Spleen (tissue), 11 donors: Measurements from ENCODE around the gene FOXP1. TPM values are rescaled to one million over a fixed set of nuclear protein-coding genes. Genes with fewer than 3 reads are reported as not detected.

ENCODE experiments used
- DNase-seq: peaks from one replicate; pipeline ENCODE4 v3.0.0-alpha.2; 2020
- H3K27ac ChIP-seq, 8 donors: fragments of 200-600 bp; sonication (generic) in 7 of 8; 1 replicate in 4 of 8; 2 replicates in 4 of 8; pipeline versions ENCODE4 v1.5.0 to v1.8.0; 2016 to 2021; ENCODE audit warnings: inconsistent platforms in 4 of 8, mild to moderate bottlenecking in 4 of 8, moderate library complexity in 1 of 8
- H3K27me3 ChIP-seq, 7 donors: fragments of 200-600 bp; sonication (generic) in 6 of 7; replicated peaks in 1 of 7; 1 replicate in 4 of 7; 2 replicates in 3 of 7; pipeline versions ENCODE4 v1.5.0 to v1.8.0; 2016 to 2021; ENCODE audit warnings: inconsistent platforms in 3 of 7, mild to moderate bottlenecking in 1 of 7
- H3K36me3 ChIP-seq, 6 donors: fragments of 200-600 bp; sonication (generic) in 5 of 6; 1 replicate in 4 of 6; 2 replicates in 2 of 6; pipeline versions ENCODE4 v1.5.0 to v1.8.0; 2016 to 2021; ENCODE audit warnings: inconsistent platforms in 2 of 6
- H3K4me1 ChIP-seq, 6 donors: fragments of 200-600 bp; sonication (generic) in 5 of 6; 1 replicate in 3 of 6; 2 replicates in 3 of 6; pipeline versions ENCODE4 v1.5.0 to v1.8.0; 2016 to 2021; ENCODE audit warnings: inconsistent platforms in 3 of 6
- H3K4me3 ChIP-seq, 8 donors: fragments of 200-600 bp; sonication (generic) in 7 of 8; 1 replicate in 4 of 8; 2 replicates in 4 of 8; pipeline versions ENCODE4 v1.5.0 to v1.8.0; 2016 to 2021; ENCODE audit warnings: inconsistent platforms in 4 of 8, mild to moderate bottlenecking in 4 of 8, moderate library complexity in 2 of 8
- H3K9me3 ChIP-seq, 8 donors: fragments of 200-600 bp; sonication (generic) in 7 of 8; 1 replicate in 4 of 8; 2 replicates in 4 of 8; pipeline versions ENCODE4 v1.5.0 to v1.8.0; 2016 to 2021; ENCODE audit warnings: inconsistent platforms in 4 of 8
- POLR2A ChIP-seq, 3 donors: fragments of 450-650 bp; IDR thresholded peaks; one replicate each; pipeline ENCODE4 v1.5.1; 2017; ENCODE audit warnings: antibody characterized with exemption in 3 of 3, mild to moderate bottlenecking in 1 of 3
- POLR2AphosphoS5 ChIP-seq, 3 donors: sonication (generic); formaldehyde crosslinking; IDR thresholded peaks; one replicate each; pipeline ENCODE4 v1.5.1; 2017; ENCODE audit warnings: antibody characterized with exemption in 3 of 3
- WGBS, 5 donors: extraction: QIAGEN DNeasy Blood & Tissue Kit in 3 of 5; methylation state at CpG; one replicate each; pipeline versions ENCODE4 v1.1.5 to v1.1.7; 2013 to 2018; 5-methylcytosine and 5-hydroxymethylcytosine counted together
- intact Hi-C: fragments of 100-400 bp; cut with DNase I; formaldehyde crosslinking; loops from one replicate; pipeline ENCODE4 v1.15.0; 2023; ENCODE audit warnings: low total_unique reads
- polyA plus RNA-seq, 3 donors: library from polyadenylated mRNA; stranded (reverse); fragments of 200-250 nt; gene quantifications; one replicate each; pipeline ENCODE4 v1.2.1, GENCODE V29; 2013
- total RNA-seq, 7 donors: library from RNA; depleted of rRNA in 3 of 7; stranded (reverse); fragments of >200 nt in 3 of 7; fragmentation: NEBNext Ultra II Directional in 4 of 7; extraction: Animal tissue kit (Norgen Biotek cat#: 25700) in 4 of 7; gene quantifications; one replicate each; pipeline versions ENCODE4 v1.1.0 to v1.2.1, GENCODE V29; 2016 to 2021
- TF ChIP-seq, protein P1 (sequence below), 11 experiments: fragments of 200-600 bp in 7 of 11; fragments of 450-650 bp in 4 of 11; sonication (generic) in 4 of 11; IDR thresholded peaks in 8 of 11; conservative IDR thresholded peaks in 3 of 11; 1 replicate in 7 of 11; 2 replicates in 4 of 11; pipeline versions ENCODE4 v1.4.0 to v1.8.0; 2016 to 2021; ENCODE audit warnings: antibody characterized with exemption in 11 of 11, inconsistent platforms in 4 of 11, mild to moderate bottlenecking in 1 of 11
- donor health status: healthy with polysubstance abuse.
- donor health status: DM: no; HTN: no; CAD: no; lungs with moderate emphysema.
- donor health status: DM: no; HTN: no; CAD: no.
- donor health status: Bipolar disorder and iron deficiency.
- donor health status: healthy.
- donor health status: DM: no; HTN: no; CAD: no.
- donor health status: DM: yes; HTN: yes; CAD: no.

Gene FOXP1
- total and polyA plus RNA-seq, 10 donors, result 11.1 to 202 (median 153) TPM

DNA sequence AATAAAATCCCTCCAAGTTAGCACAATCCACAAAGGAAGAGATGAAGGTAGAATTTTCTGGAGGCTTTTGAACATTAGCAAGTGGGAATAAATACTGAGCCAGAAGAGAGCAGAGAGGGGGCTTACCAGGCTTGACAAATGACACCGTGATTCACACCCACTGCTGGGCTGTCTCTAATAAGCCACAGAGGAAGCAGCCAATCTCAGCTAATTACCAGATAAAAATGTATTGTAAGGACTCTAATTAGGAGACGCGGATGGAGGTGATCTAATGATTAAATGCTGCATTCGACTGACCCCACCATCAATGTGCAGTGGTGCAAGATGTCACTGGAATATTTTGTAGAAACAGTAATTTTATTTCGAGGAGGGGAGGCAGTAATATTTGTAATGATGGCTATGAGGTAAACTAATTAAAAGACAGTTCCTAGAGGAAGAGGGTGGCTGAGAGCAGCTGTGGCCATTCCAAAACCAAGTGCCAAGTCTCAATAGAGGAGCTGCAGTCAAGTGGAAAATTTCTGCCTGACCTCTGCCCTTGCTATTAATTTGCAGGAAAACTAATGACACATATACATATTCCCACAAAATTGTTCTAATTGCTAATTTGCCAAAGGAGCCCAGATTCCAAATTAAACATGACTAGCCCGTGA is 602.2 kb downstream of the FOXP1 start:
- 69 to 86% (median 78%) methylated on average over 6 of the region's 6 CpGs for WGBS, 5 donors
- no peaks in the 10 kb centered on the region for H3K27me3 ChIP-seq
- peak overlapping the region in 7 of 8 donors; percentile 66 to 81 (median 78) for H3K27ac ChIP-seq
- no peak for DNase-seq
- peaks cover 15 to 46% (median 26%) of the 10 kb centered on the region in 6 donors for H3K4me1 ChIP-seq
- TF ChIP-seq, protein P1, sequence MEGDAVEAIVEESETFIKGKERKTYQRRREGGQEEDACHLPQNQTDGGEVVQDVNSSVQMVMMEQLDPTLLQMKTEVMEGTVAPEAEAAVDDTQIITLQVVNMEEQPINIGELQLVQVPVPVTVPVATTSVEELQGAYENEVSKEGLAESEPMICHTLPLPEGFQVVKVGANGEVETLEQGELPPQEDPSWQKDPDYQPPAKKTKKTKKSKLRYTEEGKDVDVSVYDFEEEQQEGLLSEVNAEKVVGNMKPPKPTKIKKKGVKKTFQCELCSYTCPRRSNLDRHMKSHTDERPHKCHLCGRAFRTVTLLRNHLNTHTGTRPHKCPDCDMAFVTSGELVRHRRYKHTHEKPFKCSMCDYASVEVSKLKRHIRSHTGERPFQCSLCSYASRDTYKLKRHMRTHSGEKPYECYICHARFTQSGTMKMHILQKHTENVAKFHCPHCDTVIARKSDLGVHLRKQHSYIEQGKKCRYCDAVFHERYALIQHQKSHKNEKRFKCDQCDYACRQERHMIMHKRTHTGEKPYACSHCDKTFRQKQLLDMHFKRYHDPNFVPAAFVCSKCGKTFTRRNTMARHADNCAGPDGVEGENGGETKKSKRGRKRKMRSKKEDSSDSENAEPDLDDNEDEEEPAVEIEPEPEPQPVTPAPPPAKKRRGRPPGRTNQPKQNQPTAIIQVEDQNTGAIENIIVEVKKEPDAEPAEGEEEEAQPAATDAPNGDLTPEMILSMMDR (IDR thresholded peaks at IDR 0.05 in 8 of 11, conservative IDR thresholded peaks at IDR 0.05 in 3 of 11), result no peak
- no peak for TF ChIP-seq POLR2A (IDR thresholded peaks at IDR 0.05)
- no peak for TF ChIP-seq POLR2AphosphoS5 (IDR thresholded peaks at IDR 0.05)
- H3K9me3 ChIP-seq, result no peaks in the 10 kb centered on the region
- intact Hi-C loops, result no loop called here
- H3K36me3 ChIP-seq, result peaks cover 0 to 87% (median 47%) of the 10 kb centered on the region in 6 donors
- no peak overlapping the region for H3K4me3 ChIP-seq

DNA sequence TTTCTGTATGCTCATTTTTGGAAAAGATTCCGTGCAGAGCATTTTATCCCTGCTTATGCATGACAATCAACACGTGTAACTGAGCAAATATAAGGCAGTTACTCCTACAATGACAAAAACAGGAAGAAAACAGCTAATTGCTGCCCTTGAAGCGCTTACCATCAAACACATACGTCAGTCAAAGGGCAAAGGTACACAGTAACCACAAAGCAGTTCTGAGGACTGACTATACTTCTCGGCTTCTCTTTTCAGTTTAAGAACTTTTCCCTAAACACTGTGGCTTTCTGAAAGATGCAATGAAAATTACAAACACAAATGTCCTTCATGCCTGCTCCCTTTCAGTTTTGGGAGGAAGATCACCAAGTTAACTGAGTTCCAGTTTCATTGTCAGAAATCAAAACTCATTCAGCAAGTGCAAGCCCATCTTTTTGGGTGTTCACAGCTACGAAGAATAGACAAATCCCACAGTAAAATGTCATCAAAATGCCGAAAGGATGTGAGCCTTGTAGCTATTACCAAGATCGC is 602.8 kb downstream of the FOXP1 start:
- Histone ChIP-seq H3K27me3 (no peaks in the 10 kb centered on the region), H3K4me1 (peaks cover 15 to 46% (median 26%) of the 10 kb centered on the region in 6 donors), H3K9me3 (no peaks in the 10 kb centered on the region), H3K4me3 (no peak overlapping the region), H3K27ac (peak overlapping the region in 7 of 8 donors; percentile 47 to 81 (median 78)), H3K36me3 (peaks cover 0 to 87% (median 48%) of the 10 kb centered on the region in 6 donors)
- intact Hi-C loops, result no loop called here
- DNase-seq, result no peak
- no peak for TF ChIP-seq POLR2A (IDR thresholded peaks at IDR 0.05)
- no peak for TF ChIP-seq POLR2AphosphoS5 (IDR thresholded peaks at IDR 0.05)
- TF ChIP-seq, protein P1 (IDR thresholded peaks at IDR 0.05 in 8 of 11, conservative IDR thresholded peaks at IDR 0.05 in 3 of 11), result no peak
- WGBS, 5 donors, result 50 to 74% (median 70%) methylated on average over 8 of the region's 8 CpGs

DNA sequence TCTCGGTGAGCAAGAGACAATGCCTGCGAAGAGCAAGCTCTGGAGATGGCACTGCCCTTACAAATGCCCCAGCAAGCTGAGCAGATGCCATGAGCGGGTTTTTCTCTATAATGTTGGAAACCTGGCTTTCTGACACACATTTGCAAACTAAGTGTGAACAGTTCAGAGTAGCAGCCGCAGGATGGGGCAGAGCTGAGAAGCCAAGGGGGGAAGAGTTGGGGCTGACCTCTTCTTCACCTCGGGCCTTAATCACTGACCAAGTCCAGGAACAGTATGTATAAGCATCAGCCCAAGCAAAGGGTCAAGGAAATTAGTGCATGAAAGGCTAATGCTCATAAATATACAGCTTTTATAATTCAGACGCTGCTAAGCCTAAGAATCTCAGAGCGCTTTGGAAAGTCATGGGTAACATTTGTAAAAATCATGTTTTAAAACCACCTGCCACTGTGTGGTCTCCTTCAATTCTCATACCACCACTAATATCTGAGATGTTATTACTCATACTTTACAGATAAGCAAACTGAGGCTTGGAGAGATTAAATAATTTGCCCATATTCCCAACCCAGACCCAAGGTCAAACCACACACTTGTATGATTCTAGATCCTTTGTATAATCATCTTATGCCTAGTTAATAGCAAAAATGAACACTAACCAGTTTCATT is 603.4 kb downstream of the FOXP1 start:
- WGBS, 5 donors, result 85 to 95% (median 92%) methylated on average over 6 to 7 of the region's 7 CpGs
- intact Hi-C loops, result no loop called here
- H3K27ac ChIP-seq, result peak overlapping the region in 7 of 8 donors; percentile 47 to 81 (median 78)

More for the DNA sequence above, 603.4 kb downstream of the FOXP1 start:
- peaks cover 15 to 46% (median 26%) of the 10 kb centered on the region in 6 donors for H3K4me1 ChIP-seq
- H3K27me3 ChIP-seq, result no peaks in the 10 kb centered on the region
- no peak for DNase-seq
- H3K4me3 ChIP-seq, result no peak overlapping the region
- H3K36me3 ChIP-seq, result peaks cover 0 to 87% (median 50%) of the 10 kb centered on the region in 6 donors
- TF ChIP-seq POLR2A (IDR thresholded peaks at IDR 0.05), result no peak
- TF ChIP-seq POLR2AphosphoS5 (IDR thresholded peaks at IDR 0.05), result no peak
- TF ChIP-seq, protein P1 (IDR thresholded peaks at IDR 0.05 in 8 of 11, conservative IDR thresholded peaks at IDR 0.05 in 3 of 11), result no peak
- no peaks in the 10 kb centered on the region for H3K9me3 ChIP-seq
